ENCODE measurements around the gene PNMT.

PNMT gene

GRCh38 chr17:39653662-39654331 lies 14.5 kb upstream of the PNMT start:
- DNase-seq (ENCODE audit: low read depth): peak; percentile 47
- H3K4me3 ChIP-seq (ENCODE audit: low read length): no peak overlapping the region
- TF ChIP-seq, protein P1, sequence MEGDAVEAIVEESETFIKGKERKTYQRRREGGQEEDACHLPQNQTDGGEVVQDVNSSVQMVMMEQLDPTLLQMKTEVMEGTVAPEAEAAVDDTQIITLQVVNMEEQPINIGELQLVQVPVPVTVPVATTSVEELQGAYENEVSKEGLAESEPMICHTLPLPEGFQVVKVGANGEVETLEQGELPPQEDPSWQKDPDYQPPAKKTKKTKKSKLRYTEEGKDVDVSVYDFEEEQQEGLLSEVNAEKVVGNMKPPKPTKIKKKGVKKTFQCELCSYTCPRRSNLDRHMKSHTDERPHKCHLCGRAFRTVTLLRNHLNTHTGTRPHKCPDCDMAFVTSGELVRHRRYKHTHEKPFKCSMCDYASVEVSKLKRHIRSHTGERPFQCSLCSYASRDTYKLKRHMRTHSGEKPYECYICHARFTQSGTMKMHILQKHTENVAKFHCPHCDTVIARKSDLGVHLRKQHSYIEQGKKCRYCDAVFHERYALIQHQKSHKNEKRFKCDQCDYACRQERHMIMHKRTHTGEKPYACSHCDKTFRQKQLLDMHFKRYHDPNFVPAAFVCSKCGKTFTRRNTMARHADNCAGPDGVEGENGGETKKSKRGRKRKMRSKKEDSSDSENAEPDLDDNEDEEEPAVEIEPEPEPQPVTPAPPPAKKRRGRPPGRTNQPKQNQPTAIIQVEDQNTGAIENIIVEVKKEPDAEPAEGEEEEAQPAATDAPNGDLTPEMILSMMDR (IDR thresholded peaks at IDR 0.05; ENCODE audit: insufficient read depth, low read depth, low read length, missing control alignments): peak; percentile 82

GRCh38 chr17:39655105-39655504 lies 13.1 kb upstream of the PNMT start:
- no peak for DNase-seq (ENCODE audit: low read depth)
- TF ChIP-seq, protein P1 (IDR thresholded peaks at IDR 0.05; ENCODE audit: insufficient read depth, low read depth, low read length, missing control alignments): no peak

GRCh38 chr17:39658346-39658745 lies 9.9 kb upstream of the PNMT start:
- DNase-seq (ENCODE audit: low read depth): no peak
- TF ChIP-seq, protein P1 (IDR thresholded peaks at IDR 0.05; ENCODE audit: insufficient read depth, low read depth, low read length, missing control alignments): no peak
- H3K4me3 ChIP-seq (ENCODE audit: low read length): no peak overlapping the region

More at GRCh38 chr17:39655105-39655504, 13.1 kb upstream of the PNMT start:
- H3K4me3 ChIP-seq (ENCODE audit: low read length): no peak overlapping the region

DNA sequence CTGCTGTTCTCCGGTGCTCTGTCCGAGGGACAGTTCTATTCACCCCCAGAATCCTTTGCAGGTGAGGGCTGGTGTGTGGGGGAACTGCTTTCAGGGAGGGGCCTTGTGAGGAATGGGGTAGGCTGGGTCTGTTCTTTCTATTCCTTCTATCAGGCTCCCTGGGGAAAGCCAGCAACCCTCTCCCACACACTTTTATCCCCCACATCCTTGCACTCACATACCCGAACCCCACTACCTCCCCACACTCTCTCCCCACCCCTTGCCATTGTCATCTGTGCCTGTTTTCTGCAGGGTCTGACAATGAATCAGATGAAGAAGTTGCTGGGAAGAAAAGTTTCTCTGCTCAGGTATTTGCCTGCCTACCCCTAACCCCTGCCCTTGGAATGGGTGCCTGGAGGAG lies 9.5 kb upstream of the PNMT start:
- H3K4me3 ChIP-seq (ENCODE audit: low read length): no peak overlapping the region
- no peak for DNase-seq (ENCODE audit: low read depth)
- TF ChIP-seq, protein P1 (IDR thresholded peaks at IDR 0.05; ENCODE audit: insufficient read depth, low read depth, low read length, missing control alignments): no peak

GRCh38 chr17:39659279-39660010 lies 8.8 kb upstream of the PNMT start:
- H3K4me3 ChIP-seq (ENCODE audit: low read length): no peak overlapping the region
- TF ChIP-seq, protein P1 (IDR thresholded peaks at IDR 0.05; ENCODE audit: insufficient read depth, low read depth, low read length, missing control alignments): no peak
- DNase-seq (ENCODE audit: low read depth): no peak

- no peak overlapping the region for H3K4me3 ChIP-seq (ENCODE audit: low read length)
- no peak for DNase-seq (ENCODE audit: low read depth)
- TF ChIP-seq, protein P1 (IDR thresholded peaks at IDR 0.05; ENCODE audit: insufficient read depth, low read depth, low read length, missing control alignments): no peak
These were observed 8.3 kb upstream of the PNMT start for GRCh38 chr17:39660011-39660360.
